Measurements from ENCODE around the gene MMEL1. TPM values are rescaled to one million over a fixed set of nuclear protein-coding genes. Genes with fewer than 3 reads are reported as not detected.

Gene MMEL1
- total and polyA plus RNA-seq, 3 donors from 2014 or later = 17.2 to 36.4 (median 18.8) TPM

DNA sequence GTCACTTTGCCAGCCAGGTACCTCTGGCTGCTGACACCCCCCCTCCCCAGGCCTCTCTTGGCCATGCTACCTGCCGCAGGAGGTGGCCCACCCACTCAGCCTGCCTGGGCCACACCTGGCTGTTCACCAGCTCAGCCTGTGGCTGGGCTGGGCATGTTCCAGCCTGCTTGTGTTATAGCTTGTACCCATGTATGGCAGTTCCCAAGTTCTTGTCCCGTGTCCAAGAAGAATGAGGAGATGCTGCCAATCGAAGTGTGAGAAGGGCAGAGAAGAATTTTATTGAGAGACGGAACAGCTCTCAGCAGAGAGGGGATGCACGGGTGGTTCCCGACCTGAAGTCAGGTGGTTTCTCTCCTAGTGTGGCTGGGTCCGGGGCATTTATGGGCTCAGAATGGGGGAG, 3.9 kb upstream of the MMEL1 start:
- no peaks in the 10 kb centered on the region for H3K36me3 ChIP-seq (ENCODE audit: low read depth, missing control alignments)
- WGBS, 2 donors = 92 to 96% methylated on average over 7 of the region's 7 CpGs
- no peak for DNase-seq
- intact Hi-C loops (cut with DNase I; ENCODE audit: low total_unique reads) = no loop called here
- H3K27me3 ChIP-seq = no peaks in the 10 kb centered on the region
- TF ChIP-seq, protein P1, sequence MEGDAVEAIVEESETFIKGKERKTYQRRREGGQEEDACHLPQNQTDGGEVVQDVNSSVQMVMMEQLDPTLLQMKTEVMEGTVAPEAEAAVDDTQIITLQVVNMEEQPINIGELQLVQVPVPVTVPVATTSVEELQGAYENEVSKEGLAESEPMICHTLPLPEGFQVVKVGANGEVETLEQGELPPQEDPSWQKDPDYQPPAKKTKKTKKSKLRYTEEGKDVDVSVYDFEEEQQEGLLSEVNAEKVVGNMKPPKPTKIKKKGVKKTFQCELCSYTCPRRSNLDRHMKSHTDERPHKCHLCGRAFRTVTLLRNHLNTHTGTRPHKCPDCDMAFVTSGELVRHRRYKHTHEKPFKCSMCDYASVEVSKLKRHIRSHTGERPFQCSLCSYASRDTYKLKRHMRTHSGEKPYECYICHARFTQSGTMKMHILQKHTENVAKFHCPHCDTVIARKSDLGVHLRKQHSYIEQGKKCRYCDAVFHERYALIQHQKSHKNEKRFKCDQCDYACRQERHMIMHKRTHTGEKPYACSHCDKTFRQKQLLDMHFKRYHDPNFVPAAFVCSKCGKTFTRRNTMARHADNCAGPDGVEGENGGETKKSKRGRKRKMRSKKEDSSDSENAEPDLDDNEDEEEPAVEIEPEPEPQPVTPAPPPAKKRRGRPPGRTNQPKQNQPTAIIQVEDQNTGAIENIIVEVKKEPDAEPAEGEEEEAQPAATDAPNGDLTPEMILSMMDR (IDR thresholded peaks at IDR 0.05) = no peak
- TF ChIP-seq POLR2A (IDR thresholded peaks at IDR 0.05) = no peak
- H3K9me3 ChIP-seq = no peaks in the 10 kb centered on the region
- H3K4me1 ChIP-seq = peaks cover 18% of the 10 kb centered on the region
- no peak overlapping the region for H3K4me3 ChIP-seq
- H3K27ac ChIP-seq = no peak overlapping the region

DNA sequence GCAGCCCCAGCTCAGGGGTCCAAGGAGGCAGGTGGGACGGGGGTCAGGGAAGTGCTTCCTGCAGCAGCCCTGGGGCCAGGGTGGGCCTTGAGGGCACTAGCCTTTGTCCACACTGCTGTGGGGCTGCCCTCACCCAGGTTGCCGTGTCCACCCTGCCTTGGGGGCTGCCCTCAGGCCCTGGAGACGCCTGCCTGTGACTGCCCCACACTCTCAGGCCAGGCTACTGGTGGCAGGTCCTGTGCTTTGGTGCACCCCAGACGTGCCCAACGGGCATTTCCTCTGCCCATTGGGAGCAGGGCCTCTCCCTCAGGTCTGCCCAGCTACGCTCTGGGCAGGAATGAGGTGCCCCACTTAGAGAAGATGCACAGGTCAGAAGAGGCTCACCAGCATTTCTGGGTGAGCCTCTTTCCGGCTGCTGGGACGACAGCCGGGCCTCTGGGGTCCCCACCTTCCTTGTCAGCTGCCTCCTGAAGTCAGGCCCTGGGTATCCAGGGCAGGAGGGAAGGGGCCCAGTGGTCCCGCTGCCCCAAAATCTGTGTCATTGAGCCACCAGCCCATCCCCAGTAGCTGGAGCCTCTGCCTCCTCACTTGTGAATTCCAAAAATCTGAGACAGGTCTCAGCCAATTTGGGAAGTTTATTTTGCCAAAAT, 2.7 kb upstream of the MMEL1 start:
- WGBS, 2 donors = 71 to 88% methylated on average over 7 to 9 of the region's 10 CpGs
- intact Hi-C loops (cut with DNase I; ENCODE audit: low total_unique reads) = no loop called here
- H3K4me1 ChIP-seq = peaks cover 15% of the 10 kb centered on the region
- no peaks in the 10 kb centered on the region for H3K27me3 ChIP-seq
- TF ChIP-seq, protein P1 (IDR thresholded peaks at IDR 0.05) = no peak
- no peak for TF ChIP-seq POLR2A (IDR thresholded peaks at IDR 0.05)
- no peak overlapping the region for H3K4me3 ChIP-seq
- H3K27ac ChIP-seq = no peak overlapping the region
- DNase-seq = no peak
- no peaks in the 10 kb centered on the region for H3K36me3 ChIP-seq (ENCODE audit: low read depth, missing control alignments)
- no peaks in the 10 kb centered on the region for H3K9me3 ChIP-seq

DNA sequence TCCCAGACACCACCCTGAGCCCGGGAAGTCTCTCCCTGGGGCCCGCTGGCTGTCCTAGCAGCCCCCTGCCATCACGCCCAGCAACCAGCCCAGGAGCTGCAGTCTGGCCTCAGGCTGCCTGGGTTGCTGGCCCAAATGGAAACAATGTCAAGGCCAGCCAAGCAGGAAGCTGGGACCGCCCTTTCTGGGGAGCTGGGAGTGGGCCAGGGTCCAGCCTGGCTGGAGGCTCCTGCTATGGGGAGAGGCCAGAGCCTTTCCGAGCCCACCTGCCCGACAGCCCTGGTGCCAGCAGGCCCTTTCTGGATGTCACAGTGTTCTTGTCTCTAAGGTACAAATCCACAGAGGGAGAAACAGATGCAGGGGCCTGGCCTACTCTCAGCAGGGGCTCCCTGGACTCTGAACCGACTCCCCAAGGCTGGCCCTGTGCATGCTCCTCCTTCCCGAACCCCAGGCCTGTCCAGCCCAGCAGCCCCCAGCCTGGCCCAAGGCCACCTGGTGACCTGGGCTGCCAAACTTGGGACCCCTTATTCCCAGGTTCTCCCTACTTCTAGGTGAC, 1.2 kb upstream of the MMEL1 start:
- Histone ChIP-seq H3K9me3 (no peaks in the 10 kb centered on the region), H3K4me3 (no peak overlapping the region), H3K36me3 (ENCODE audit: low read depth, missing control alignments) (no peaks in the 10 kb centered on the region), H3K4me1 (peaks cover 15% of the 10 kb centered on the region), H3K27me3 (no peaks in the 10 kb centered on the region), H3K27ac (no peak overlapping the region)
- DNase-seq = peak; percentile 54
- WGBS, 2 donors = 32 to 54% methylated on average over 4 to 8 of the region's 8 CpGs
- no peak for TF ChIP-seq POLR2A (IDR thresholded peaks at IDR 0.05)
- TF ChIP-seq, protein P1 (IDR thresholded peaks at IDR 0.05) = no peak
- intact Hi-C loops (cut with DNase I; ENCODE audit: low total_unique reads) = no loop called here

DNA sequence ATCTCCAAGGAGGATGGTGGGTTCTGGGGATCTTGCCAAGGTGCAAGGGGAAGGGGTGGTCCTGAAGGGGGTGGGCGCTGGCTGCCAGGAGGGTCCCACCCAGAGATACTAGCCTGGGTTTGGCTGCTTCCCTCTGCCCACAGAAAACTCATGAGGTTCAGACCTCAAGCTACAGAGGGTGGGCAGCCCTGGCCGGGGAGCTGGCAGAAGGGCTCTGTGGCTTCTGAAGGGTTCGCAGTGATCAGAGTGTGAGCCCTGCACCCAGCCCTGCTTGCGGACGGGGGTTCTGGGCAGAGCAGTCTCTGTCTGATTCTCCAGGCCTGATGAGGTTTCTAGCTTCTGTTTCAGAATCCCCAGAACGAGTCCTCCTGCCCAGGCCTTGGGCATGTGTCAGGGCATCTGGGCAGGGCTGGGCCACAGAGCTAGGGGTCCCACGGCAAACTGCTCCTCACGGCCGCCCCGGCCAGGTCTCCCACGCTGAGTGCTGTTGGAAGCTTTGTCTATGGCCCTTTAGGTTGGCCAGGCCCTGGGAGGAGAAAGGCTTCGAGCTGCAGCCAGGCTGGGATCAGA, 635 bp upstream of the MMEL1 start:
- intact Hi-C loops (cut with DNase I; ENCODE audit: low total_unique reads) = no loop called here
- H3K36me3 ChIP-seq (ENCODE audit: low read depth, missing control alignments) = no peaks in the 10 kb centered on the region

More for the DNA sequence above, 635 bp upstream of the MMEL1 start:
- no peak for DNase-seq
- H3K4me3 ChIP-seq = no peak overlapping the region
- no peak overlapping the region for H3K27ac ChIP-seq
- WGBS, 2 donors = 45 to 62% methylated on average over 11 to 12 of the region's 12 CpGs
- no peaks in the 10 kb centered on the region for H3K9me3 ChIP-seq
- H3K27me3 ChIP-seq = no peaks in the 10 kb centered on the region
- H3K4me1 ChIP-seq = peaks cover 18% of the 10 kb centered on the region
- TF ChIP-seq POLR2A (IDR thresholded peaks at IDR 0.05) = no peak
- TF ChIP-seq, protein P1 (IDR thresholded peaks at IDR 0.05) = no peak

All from testis (tissue), 3 donors.